WERI-Rb-1 (cell line): ENCODE data around the gene SPTY2D1.

Experiments
- DNase-seq: peaks from one replicate; pipeline ENCODE4 v3.0.0-alpha.2; 2020
- H3K27ac ChIP-seq: fragments of 250-450 bp; sonication (Bioruptor Pico); 2 replicates; pipeline ENCODE4 v1.5.1; 2020; ENCODE audit warnings: mild to moderate bottlenecking, moderate library complexity
- H3K27me3 ChIP-seq: fragments of 250-450 bp; sonication (Bioruptor Pico); 2 replicates; pipeline ENCODE4 v1.5.1; 2021; ENCODE audit warnings: mild to moderate bottlenecking, low read depth, moderate library complexity; ENCODE audit not compliant: insufficient read depth, severe bottlenecking
- H3K36me3 ChIP-seq: fragments of 250-450 bp; sonication (Bioruptor Pico); 2 replicates; pipeline ENCODE4 v1.5.1; 2020; ENCODE audit warnings: mild to moderate bottlenecking, moderate library complexity
- H3K4me3 ChIP-seq: 2 replicates; pipeline ENCODE4 v1.5.1; 2011; ENCODE audit warnings: low read depth, mild to moderate bottlenecking, control low read depth, low read length
- H3K9me3 ChIP-seq: fragments of 250-450 bp; sonication (Bioruptor Pico); 2 replicates; pipeline ENCODE4 v1.5.1; 2021; ENCODE audit warnings: mild to moderate bottlenecking, moderate library complexity; ENCODE audit not compliant: severe bottlenecking
- TF ChIP-seq, protein P1 (sequence below): IDR thresholded peaks from 2 replicates; pipeline ENCODE4 v1.5.1; 2011; ENCODE audit warnings: low read depth, mild to moderate bottlenecking, control low read depth, inconsistent platforms, low read length

The SPTY2D1 gene

GRCh38 chr11:18580113-18580766, 53.9 kb downstream of the SPTY2D1 start:
- Histone ChIP-seq H3K4me3 (no peak overlapping the region), H3K36me3 (no peaks in the 10 kb centered on the region), H3K27ac (no peak overlapping the region), H3K27me3 (no peaks in the 10 kb centered on the region), H3K9me3 (no peaks in the 10 kb centered on the region)
- TF ChIP-seq, protein P1, sequence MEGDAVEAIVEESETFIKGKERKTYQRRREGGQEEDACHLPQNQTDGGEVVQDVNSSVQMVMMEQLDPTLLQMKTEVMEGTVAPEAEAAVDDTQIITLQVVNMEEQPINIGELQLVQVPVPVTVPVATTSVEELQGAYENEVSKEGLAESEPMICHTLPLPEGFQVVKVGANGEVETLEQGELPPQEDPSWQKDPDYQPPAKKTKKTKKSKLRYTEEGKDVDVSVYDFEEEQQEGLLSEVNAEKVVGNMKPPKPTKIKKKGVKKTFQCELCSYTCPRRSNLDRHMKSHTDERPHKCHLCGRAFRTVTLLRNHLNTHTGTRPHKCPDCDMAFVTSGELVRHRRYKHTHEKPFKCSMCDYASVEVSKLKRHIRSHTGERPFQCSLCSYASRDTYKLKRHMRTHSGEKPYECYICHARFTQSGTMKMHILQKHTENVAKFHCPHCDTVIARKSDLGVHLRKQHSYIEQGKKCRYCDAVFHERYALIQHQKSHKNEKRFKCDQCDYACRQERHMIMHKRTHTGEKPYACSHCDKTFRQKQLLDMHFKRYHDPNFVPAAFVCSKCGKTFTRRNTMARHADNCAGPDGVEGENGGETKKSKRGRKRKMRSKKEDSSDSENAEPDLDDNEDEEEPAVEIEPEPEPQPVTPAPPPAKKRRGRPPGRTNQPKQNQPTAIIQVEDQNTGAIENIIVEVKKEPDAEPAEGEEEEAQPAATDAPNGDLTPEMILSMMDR: no peak
- DNase-seq: no peak

DNA sequence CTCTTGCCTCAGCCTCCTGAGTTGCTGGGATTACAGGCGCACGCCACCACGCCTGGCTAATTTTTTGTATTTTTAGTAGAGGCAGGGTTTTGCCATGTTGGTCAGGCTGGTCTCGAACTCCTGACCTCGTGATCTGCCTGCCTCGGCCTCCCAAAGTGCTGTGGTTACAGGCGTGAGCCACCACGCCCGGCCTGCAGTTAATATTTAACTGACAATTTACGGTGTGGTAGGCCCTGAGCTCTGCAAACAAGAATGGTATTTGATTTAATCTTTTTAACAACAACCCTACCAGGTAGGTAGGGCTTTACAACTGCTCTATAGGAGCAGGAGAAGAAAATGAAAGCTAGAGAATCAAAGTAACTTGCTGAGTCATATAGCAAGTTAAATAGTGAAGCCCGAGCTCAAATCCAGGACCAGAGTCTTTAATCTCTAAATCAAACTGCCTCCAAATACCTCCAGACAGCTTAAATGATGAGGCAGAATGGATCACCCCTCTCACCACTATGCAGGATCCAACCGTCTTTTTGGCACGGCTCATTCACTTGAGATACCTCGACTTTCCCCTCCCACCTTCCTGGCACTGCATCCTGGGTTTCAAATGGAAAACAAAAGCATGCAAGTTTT, 55.1 kb downstream of the SPTY2D1 start:
- no peak overlapping the region for H3K27ac ChIP-seq
- no peaks in the 10 kb centered on the region for H3K9me3 ChIP-seq
- H3K27me3 ChIP-seq: no peaks in the 10 kb centered on the region
- H3K36me3 ChIP-seq: no peaks in the 10 kb centered on the region
- H3K4me3 ChIP-seq: no peak overlapping the region
- DNase-seq: no peak
- TF ChIP-seq, protein P1: no peak

DNA sequence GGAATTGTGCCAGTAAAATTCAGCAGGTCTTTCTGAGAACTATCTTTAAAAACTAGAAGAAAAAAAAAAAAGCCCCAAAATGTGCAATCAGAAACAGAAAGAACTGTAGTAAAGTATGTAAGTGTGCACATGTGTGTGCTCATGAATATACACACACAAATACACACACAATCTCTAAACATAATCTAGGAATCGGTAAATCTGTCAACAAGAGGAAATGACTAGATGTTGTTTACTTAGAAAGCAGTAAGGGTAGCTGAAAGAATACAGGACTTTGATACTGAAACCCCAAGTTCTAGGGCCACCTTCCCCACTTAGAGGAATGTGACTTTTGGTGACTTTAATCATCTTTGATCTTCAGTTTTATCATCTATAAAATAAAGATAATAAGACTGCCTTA, 58.8 kb downstream of the SPTY2D1 start:
- Histone ChIP-seq H3K36me3 (no peaks in the 10 kb centered on the region), H3K4me3 (no peak overlapping the region), H3K9me3 (no peaks in the 10 kb centered on the region), H3K27ac (no peak overlapping the region), H3K27me3 (no peaks in the 10 kb centered on the region)
- DNase-seq: no peak
- TF ChIP-seq, protein P1: no peak

DNA sequence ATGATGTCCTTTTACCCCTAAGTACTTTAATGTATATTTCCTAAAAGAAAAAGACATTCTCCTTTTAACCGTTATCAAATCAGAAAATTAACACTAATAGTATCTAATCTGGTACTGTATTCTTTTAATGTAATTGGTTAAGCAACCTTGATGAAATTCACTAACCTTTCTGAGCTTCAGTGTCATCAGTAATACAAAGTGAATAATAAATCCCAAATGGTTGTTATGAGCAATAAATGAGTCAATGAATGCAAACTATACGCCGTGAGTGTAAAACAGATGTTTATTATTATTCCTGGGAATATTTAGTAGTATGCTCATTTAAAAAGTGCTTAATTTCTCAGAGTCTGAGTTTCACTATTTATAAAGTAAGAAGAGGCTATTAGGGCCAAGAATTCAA, 67.1 kb downstream of the SPTY2D1 start:
- Histone ChIP-seq H3K36me3 (peaks cover 4% of the 10 kb centered on the region; the same call in 1 of the 2 replicates), H3K27ac (no peak overlapping the region), H3K27me3 (no peaks in the 10 kb centered on the region), H3K9me3 (no peaks in the 10 kb centered on the region), H3K4me3 (no peak overlapping the region)
- TF ChIP-seq, protein P1: no peak
- DNase-seq: no peak

DNA sequence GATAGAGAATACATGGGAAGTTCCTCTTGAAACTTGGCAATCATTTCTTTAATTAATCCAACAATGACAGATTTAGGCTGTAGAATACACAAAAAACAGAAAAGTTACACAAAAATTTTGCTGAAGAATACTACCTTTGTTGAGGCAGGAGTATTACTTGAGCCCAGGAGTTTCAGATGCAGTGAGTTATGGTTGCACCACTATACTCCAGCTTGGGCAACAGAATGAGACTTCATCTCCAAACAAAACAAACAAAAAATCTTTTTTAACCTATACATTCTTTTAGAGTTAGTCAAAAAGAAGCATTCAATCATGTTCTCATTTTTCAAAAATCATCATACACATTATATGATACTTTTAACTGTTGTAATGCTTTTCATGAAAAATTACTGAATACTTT, 67.7 kb downstream of the SPTY2D1 start:
- peaks cover 4% of the 10 kb centered on the region; the same call in 1 of the 2 replicates for H3K36me3 ChIP-seq
- DNase-seq: no peak

More for the DNA sequence above, 67.7 kb downstream of the SPTY2D1 start:
- TF ChIP-seq, protein P1: no peak
- H3K27me3 ChIP-seq: no peaks in the 10 kb centered on the region
- H3K9me3 ChIP-seq: no peaks in the 10 kb centered on the region
- no peak overlapping the region for H3K27ac ChIP-seq
- no peak overlapping the region for H3K4me3 ChIP-seq
